Activated T-cell treated with anti-CD3 and anti-CD28 coated beads for 1 hour (primary cell): Measurements from ENCODE around the gene EIF6.

Source experiments
- DNase-seq: peaks from one replicate; pipeline ENCODE4 v3.0.0-alpha.2; 2020; ENCODE audit warnings: low read depth

The EIF6 gene

GRCh38 chr20:35293303-35294292 lies 9.0 kb upstream of the EIF6 start:
- DNase-seq = no peak

- no peak for DNase-seq
Measured at GRCh38 chr20:35292504-35293285, 8.1 kb upstream of the EIF6 start.

GRCh38 chr20:35291654-35292503 lies 7.3 kb upstream of the EIF6 start, which contains the start of gene FAM83C:
TSS of gene FAM83C (minus strand) at chr20:35292425. CDS start at chr20:35292304, 121 bp downstream.
- no peak for DNase-seq

- no peak for DNase-seq
Measured at GRCh38 chr20:35290887-35291417, 6.4 kb upstream of the EIF6 start.

- no peak for DNase-seq
Measured at GRCh38 chr20:35290186-35290886, 5.8 kb upstream of the EIF6 start.

GRCh38 chr20:35288325-35289060 lies 3.9 kb upstream of the EIF6 start:
- DNase-seq = no peak

- no peak for DNase-seq
Measured at GRCh38 chr20:35287509-35288324, 3.1 kb upstream of the EIF6 start.

- DNase-seq = no peak
Measured at GRCh38 chr20:35286899-35287508, 2.4 kb upstream of the EIF6 start.

GRCh38 chr20:35286077-35286898 lies 1.7 kb upstream of the EIF6 start:
- DNase-seq = no peak

GRCh38 chr20:35285806-35286076 lies 1.2 kb upstream of the EIF6 start:
- no peak for DNase-seq

- no peak for DNase-seq
Measured at GRCh38 chr20:35284992-35285805, 627 bp upstream of the EIF6 start.

- DNase-seq = no peak
Measured at GRCh38 chr20:35283441-35284266, 918 bp downstream of the EIF6 start.

GRCh38 chr20:35281506-35282101 lies 3.0 kb downstream of the EIF6 start:
- DNase-seq = no peak

- DNase-seq = no peak
Measured at GRCh38 chr20:35280523-35280922, 4.0 kb downstream of the EIF6 start.

- DNase-seq = no peak
Measured at GRCh38 chr20:35279533-35280174, 4.9 kb downstream of the EIF6 start.

GRCh38 chr20:35279040-35279439 lies 5.5 kb downstream of the EIF6 start:
- DNase-seq = no peak
